H1 (cell line): ENCODE results near the gene CHSY1.

Experiments used
- EP300 ChIP-seq, 2 experiments: IDR thresholded peaks; 1 replicate in 1 of 2; 2 replicates in 1 of 2; pipeline ENCODE4 v1.6.1; 2011 to 2012; ENCODE audit warnings: low read depth in 2 of 2, low read length in 2 of 2, mild to moderate bottlenecking in 2 of 2, borderline replicate concordance in 1 of 2, inconsistent platforms in 1 of 2, moderate library complexity in 1 of 2
- JUND ChIP-seq: IDR thresholded peaks from 2 replicates; pipeline ENCODE4 v1.6.1; 2011; ENCODE audit warnings: mild to moderate bottlenecking, improper control_type of control experiment, low read length
- NRF1 ChIP-seq: IDR thresholded peaks from 2 replicates; pipeline ENCODE4 v1.6.1; 2011; ENCODE audit warnings: mild to moderate bottlenecking, low read depth, low read length, improper control_type of control experiment
- POLR2A ChIP-seq, 2 experiments: IDR thresholded peaks; 1 replicate in 1 of 2; 2 replicates in 1 of 2; pipeline ENCODE4 v1.6.1; 2011; ENCODE audit warnings: low read depth in 2 of 2, low read length in 2 of 2, mild to moderate bottlenecking in 2 of 2; ENCODE audit errors: control extremely low read depth in 1 of 2
- POLR2AphosphoS5 ChIP-seq: IDR thresholded peaks from 2 replicates; pipeline ENCODE4 v1.6.1; 2011; ENCODE audit warnings: low read depth, low read length
- RNF2 ChIP-seq: fragments of 200-900, 300-1000 bp; sonication (generic); IDR thresholded peaks from 2 replicates; pipeline ENCODE4 v1.7.1; 2016; ENCODE audit warnings: borderline replicate concordance, low read depth, mild to moderate bottlenecking, antibody characterized with exemption, low read length; ENCODE audit not compliant: poor library complexity, severe bottlenecking; ENCODE audit errors: missing control alignments
- SIRT6 ChIP-seq: IDR thresholded peaks from one replicate; pipeline ENCODE4 v1.7.1; 2012; ENCODE audit warnings: low read length, inconsistent platforms
- SP1 ChIP-seq: IDR thresholded peaks from 2 replicates; pipeline ENCODE4 v1.6.1; 2011; ENCODE audit warnings: low read depth, low read length
- TBP ChIP-seq: IDR thresholded peaks from 2 replicates; pipeline ENCODE4 v1.6.1; 2011; ENCODE audit warnings: low read depth, low read length, improper control_type of control experiment
- TF ChIP-seq, protein P1 (sequence below), 3 experiments: IDR thresholded peaks; 1 replicate in 2 of 3; 2 replicates in 1 of 3; pipeline versions ENCODE4 v1.5.1 to v1.6.1; 2011; ENCODE audit warnings: low read length in 3 of 3, mild to moderate bottlenecking in 3 of 3, inconsistent platforms in 2 of 3, low read depth in 1 of 3, moderate library complexity in 1 of 3; ENCODE audit not compliant: insufficient read depth in 1 of 3; ENCODE audit errors: control extremely low read depth in 1 of 3
- TF ChIP-seq, protein P2 (sequence below): IDR thresholded peaks from 2 replicates; pipeline ENCODE4 v1.6.1; 2011; ENCODE audit warnings: low read length, improper control_type of control experiment

DNA sequence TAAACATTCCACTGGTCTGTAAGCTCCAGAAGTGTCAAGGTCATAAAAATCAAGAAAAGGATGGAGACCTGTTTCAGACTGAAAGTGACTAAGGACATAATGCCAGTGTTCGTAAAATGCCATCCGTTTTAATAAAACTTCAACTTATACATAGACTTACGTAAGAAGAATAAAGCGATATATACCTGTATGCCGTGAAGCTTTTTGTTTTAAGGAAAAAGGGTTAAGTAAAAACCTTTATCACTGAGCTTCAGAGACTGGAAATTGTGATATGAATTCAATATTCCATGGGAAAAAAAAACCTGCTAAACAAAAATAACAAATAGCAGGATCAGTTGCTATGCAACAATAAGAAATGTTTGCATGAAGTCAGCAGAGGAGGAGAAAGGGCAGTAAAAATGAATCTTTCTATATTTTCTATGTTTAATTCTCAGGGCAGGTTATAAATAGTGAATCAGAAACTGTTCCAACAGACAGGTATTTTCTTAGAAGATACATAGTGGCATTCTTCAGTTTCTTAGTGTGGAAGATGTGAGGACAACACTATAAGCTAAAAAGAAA, 42.5 kb downstream of the CHSY1 start:
- TF ChIP-seq, protein P1, sequence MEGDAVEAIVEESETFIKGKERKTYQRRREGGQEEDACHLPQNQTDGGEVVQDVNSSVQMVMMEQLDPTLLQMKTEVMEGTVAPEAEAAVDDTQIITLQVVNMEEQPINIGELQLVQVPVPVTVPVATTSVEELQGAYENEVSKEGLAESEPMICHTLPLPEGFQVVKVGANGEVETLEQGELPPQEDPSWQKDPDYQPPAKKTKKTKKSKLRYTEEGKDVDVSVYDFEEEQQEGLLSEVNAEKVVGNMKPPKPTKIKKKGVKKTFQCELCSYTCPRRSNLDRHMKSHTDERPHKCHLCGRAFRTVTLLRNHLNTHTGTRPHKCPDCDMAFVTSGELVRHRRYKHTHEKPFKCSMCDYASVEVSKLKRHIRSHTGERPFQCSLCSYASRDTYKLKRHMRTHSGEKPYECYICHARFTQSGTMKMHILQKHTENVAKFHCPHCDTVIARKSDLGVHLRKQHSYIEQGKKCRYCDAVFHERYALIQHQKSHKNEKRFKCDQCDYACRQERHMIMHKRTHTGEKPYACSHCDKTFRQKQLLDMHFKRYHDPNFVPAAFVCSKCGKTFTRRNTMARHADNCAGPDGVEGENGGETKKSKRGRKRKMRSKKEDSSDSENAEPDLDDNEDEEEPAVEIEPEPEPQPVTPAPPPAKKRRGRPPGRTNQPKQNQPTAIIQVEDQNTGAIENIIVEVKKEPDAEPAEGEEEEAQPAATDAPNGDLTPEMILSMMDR (IDR thresholded peaks at IDR 0.05; ENCODE audit: control extremely low read depth in 1 of 3, insufficient read depth in 1 of 3, low read depth in 1 of 3, low read length in 3 of 3) = no peak
- no peak for TF ChIP-seq EP300 (IDR thresholded peaks at IDR 0.05; ENCODE audit: borderline replicate concordance in 1 of 2, low read depth in 2 of 2, low read length in 2 of 2)
- no peak for TF ChIP-seq JUND
- no peak for TF ChIP-seq RNF2
- TF ChIP-seq POLR2AphosphoS5 = no peak
- TF ChIP-seq SIRT6 = no peak
- TF ChIP-seq SP1 = no peak
- TF ChIP-seq TBP = no peak
- no peak for TF ChIP-seq POLR2A (IDR thresholded peaks at IDR 0.05; ENCODE audit: control extremely low read depth in 1 of 2, low read depth in 2 of 2, low read length in 2 of 2)
- TF ChIP-seq, protein P2, sequence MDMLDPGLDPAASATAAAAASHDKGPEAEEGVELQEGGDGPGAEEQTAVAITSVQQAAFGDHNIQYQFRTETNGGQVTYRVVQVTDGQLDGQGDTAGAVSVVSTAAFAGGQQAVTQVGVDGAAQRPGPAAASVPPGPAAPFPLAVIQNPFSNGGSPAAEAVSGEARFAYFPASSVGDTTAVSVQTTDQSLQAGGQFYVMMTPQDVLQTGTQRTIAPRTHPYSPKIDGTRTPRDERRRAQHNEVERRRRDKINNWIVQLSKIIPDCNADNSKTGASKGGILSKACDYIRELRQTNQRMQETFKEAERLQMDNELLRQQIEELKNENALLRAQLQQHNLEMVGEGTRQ = no peak
- TF ChIP-seq NRF1 = no peak
